ENCODE measurements around the gene COA8.
"Not testable (repeated sequence)": the region's sequence is repeated elsewhere in the genome, so short reads cannot be mapped to it uniquely, and the experiment has no call there.

Gene COA8

GRCh38 chr14:103520657-103521437 is 41.9 kb upstream of the COA8 start:
- peak overlapping the region; percentile 7 to 82 for H3K4me3 ChIP-seq (ENCODE audit: low read depth in 1 of 2, low read length in 2 of 2)
- H3K27ac ChIP-seq (ENCODE audit: low read length), result no peak overlapping the region
- H3K27me3 ChIP-seq (ENCODE audit: low read depth, low read length), result no peaks in the 10 kb centered on the region
- H3K36me3 ChIP-seq (ENCODE audit: control insufficient read depth in 1 of 2, insufficient read depth in 2 of 2, low read length in 2 of 2), result peaks cover 0 to 4% of the 10 kb centered on the region in 2 donors
- peaks cover 6 to 52% of the 10 kb centered on the region in 2 donors for H3K4me1 ChIP-seq (ENCODE audit: control insufficient read depth in 1 of 2, insufficient read depth in 2 of 2, low read length in 2 of 2)
- no peaks in the 10 kb centered on the region for H3K9me3 ChIP-seq (ENCODE audit: control insufficient read depth in 1 of 2, low read length in 2 of 2)

DNA sequence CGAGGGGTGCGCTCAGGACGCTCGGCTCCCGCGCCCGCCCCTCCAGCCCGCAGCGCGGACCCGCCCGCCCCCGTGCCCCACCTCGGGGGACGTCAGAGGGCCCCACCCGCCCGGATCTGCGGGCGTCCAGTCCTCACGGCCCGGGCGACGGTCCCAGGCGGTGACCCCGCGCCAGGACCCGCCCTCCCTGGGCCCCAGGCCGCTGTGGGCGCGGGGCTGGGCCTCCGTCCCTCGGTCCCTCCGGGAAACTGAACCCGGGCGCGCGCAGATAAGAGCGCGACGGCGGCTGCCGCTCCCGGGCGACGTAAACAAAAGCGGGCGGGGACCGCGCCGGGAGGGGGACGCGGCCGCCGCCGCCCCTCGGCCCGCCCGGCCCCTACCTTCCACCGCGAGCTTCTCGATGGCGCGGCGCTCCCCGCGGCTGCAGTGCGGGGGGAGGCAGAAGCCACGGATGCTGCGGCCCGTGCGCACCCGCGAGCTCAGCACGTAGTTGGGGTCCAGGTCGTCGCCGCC is 41.3 kb upstream of the COA8 start:
- H3K36me3 ChIP-seq (ENCODE audit: control insufficient read depth in 1 of 2, insufficient read depth in 2 of 2, low read length in 2 of 2), result peaks cover 0 to 4% of the 10 kb centered on the region in 2 donors
- peak overlapping the region in 1 of 2 donors; percentile 82 for H3K4me3 ChIP-seq (ENCODE audit: low read depth in 1 of 2, low read length in 2 of 2)
- H3K27ac ChIP-seq (ENCODE audit: low read length), result no peak overlapping the region
- no peaks in the 10 kb centered on the region for H3K9me3 ChIP-seq (ENCODE audit: control insufficient read depth in 1 of 2, low read length in 2 of 2)
- no peaks in the 10 kb centered on the region for H3K27me3 ChIP-seq (ENCODE audit: low read depth, low read length)
- peaks cover 6 to 52% of the 10 kb centered on the region in 2 donors for H3K4me1 ChIP-seq (ENCODE audit: control insufficient read depth in 1 of 2, insufficient read depth in 2 of 2, low read length in 2 of 2)

DNA sequence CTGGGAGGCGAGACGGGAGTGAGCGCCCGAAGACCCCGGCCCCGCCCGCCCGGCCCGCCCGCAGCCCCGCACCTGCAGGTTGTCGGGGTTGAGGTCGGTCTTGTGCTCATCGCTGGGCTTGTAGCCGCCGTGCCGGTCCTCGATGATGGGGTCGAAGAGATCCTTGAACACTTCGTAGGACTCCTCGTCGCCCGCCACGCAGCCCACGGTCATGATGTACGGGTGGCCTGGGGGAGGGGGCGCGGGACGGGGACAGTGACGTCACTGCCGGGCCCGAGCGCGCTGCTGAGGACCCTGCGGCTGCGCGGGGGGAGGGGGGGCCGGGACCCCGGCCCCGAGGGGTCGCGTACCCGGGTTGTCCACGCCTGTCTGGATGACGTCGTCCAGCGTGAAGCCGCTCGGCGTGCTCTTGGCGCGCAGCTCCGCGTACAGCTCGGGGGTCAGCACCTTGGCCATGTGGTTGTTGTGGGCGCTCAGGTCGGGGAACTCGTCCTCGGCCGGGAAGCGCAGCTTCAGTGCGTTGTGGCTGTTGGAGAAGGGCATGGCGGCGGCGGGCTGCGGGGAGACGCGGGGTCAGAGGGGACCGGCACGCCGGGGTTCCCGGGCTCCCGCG is 40.7 kb upstream of the COA8 start:
- no peaks in the 10 kb centered on the region for H3K9me3 ChIP-seq (ENCODE audit: control insufficient read depth in 1 of 2, low read length in 2 of 2)
- peaks cover 0 to 4% of the 10 kb centered on the region in 2 donors for H3K36me3 ChIP-seq (ENCODE audit: control insufficient read depth in 1 of 2, insufficient read depth in 2 of 2, low read length in 2 of 2)
- no peaks in the 10 kb centered on the region for H3K27me3 ChIP-seq (ENCODE audit: low read depth, low read length)
- H3K4me1 ChIP-seq (ENCODE audit: control insufficient read depth in 1 of 2, insufficient read depth in 2 of 2, low read length in 2 of 2), result peaks cover 6 to 50% of the 10 kb centered on the region in 2 donors
- H3K4me3 ChIP-seq (ENCODE audit: low read depth in 1 of 2, low read length in 2 of 2), result peak overlapping the region; percentile 46 to 82
- H3K27ac ChIP-seq (ENCODE audit: low read length), result no peak overlapping the region

GRCh38 chr14:103522649-103523574 is 39.8 kb upstream of the COA8 start, which contains the start of gene CKB:
Gene CKB, minus strand, starts transcription at chr14:103522830. Its CDS starts 337 bp downstream, at chr14:103522493.
- H3K27me3 ChIP-seq (ENCODE audit: low read depth, low read length), result no peaks in the 10 kb centered on the region
- peak within 1 kb of the TSS; percentile 46 to 82 for H3K4me3 ChIP-seq (ENCODE audit: low read depth in 1 of 2, low read length in 2 of 2)
- no peak within 1 kb of the TSS for H3K27ac ChIP-seq (ENCODE audit: low read length)
- H3K36me3 ChIP-seq (ENCODE audit: control insufficient read depth in 1 of 2, insufficient read depth in 2 of 2, low read length in 2 of 2), result peaks cover 0 to 4% of the 10 kb centered on the region in 2 donors
- no peaks in the 10 kb centered on the region for H3K9me3 ChIP-seq (ENCODE audit: control insufficient read depth in 1 of 2, low read length in 2 of 2)
- peaks cover 6 to 46% of the 10 kb centered on the region in 2 donors for H3K4me1 ChIP-seq (ENCODE audit: control insufficient read depth in 1 of 2, insufficient read depth in 2 of 2, low read length in 2 of 2)

DNA sequence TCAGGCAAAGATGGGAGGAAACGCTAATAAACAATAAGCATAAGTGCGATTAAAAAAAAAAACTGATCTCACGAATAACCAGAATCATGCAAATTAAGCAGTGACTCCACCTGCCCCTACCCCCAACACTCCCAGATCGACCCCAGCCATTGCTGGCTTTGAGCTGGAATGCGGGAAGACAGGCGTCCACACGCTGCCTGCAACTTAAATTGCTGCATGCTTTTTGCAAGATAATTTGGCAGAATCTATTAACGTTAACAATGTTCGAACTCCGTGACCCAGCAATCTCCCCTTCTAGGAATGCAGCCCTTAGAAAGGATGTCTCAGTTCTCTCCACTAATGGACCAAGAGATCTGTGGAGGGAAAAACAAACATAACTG is 39.2 kb upstream of the COA8 start:
- H3K9me3 ChIP-seq (ENCODE audit: control insufficient read depth in 1 of 2, low read length in 2 of 2), result no peaks in the 10 kb centered on the region
- H3K4me3 ChIP-seq (ENCODE audit: low read depth in 1 of 2, low read length in 2 of 2), result peak overlapping the region in 1 of 2 donors; percentile 65
- peaks cover 4 to 46% of the 10 kb centered on the region in 2 donors for H3K4me1 ChIP-seq (ENCODE audit: control insufficient read depth in 1 of 2, insufficient read depth in 2 of 2, low read length in 2 of 2)
- H3K27ac ChIP-seq (ENCODE audit: low read length), result no peak overlapping the region
- H3K27me3 ChIP-seq (ENCODE audit: low read depth, low read length), result no peaks in the 10 kb centered on the region
- H3K36me3 ChIP-seq (ENCODE audit: control insufficient read depth in 1 of 2, insufficient read depth in 2 of 2, low read length in 2 of 2), result peaks cover 0 to 4% of the 10 kb centered on the region in 2 donors

DNA sequence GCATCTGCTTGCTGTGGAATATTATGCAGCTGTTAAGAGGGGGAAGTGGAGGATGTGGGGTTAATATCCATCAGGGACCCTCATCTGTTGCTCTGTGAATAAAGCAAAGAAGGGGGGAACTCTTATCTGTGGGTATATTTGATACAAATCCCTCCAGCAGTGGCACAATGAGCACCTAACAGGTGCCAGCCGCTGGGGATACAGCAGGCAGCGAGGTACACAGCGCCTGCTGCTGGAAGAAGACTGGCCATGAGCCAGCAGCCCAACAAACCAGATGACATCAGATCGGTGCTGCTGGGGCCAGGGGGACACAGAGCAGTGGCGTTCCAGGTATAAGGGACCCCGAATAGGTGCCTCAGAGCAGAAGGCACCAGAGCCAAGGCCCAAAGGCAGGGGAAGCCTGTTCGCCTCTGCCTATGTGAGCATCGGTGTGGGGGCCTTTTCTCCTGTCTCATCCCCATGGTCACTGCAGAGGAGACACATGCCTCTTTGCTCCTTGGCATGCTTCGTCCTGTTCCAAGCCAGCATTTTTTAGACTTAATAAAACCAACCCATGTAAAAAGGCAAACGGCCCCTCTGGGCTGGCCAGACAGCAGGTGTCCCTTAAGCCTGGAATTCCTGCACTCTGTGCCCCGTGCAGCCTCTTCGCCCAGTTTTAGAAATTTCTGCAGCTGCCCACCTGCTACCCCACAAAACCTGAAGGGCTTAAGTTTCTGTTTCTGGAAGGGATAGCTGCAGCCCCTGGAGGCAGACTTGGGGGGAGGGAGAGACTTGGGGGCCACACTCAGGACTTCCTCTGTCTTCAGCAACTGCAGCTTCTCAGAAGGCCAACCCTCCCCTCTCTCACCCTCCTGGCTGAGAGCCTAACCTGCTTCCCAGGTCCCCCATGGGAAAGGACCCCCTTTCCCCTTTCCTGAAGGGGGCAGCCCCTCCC is 38.5 kb upstream of the COA8 start:
- H3K9me3 ChIP-seq (ENCODE audit: control insufficient read depth in 1 of 2, low read length in 2 of 2), result no peaks in the 10 kb centered on the region
- H3K27ac ChIP-seq (ENCODE audit: low read length), result no peak overlapping the region
- H3K36me3 ChIP-seq (ENCODE audit: control insufficient read depth in 1 of 2, insufficient read depth in 2 of 2, low read length in 2 of 2), result peaks cover 0 to 4% of the 10 kb centered on the region in 2 donors
- H3K4me3 ChIP-seq (ENCODE audit: low read depth in 1 of 2, low read length in 2 of 2), result no peak overlapping the region
- H3K27me3 ChIP-seq (ENCODE audit: low read depth, low read length), result no peaks in the 10 kb centered on the region
- H3K4me1 ChIP-seq (ENCODE audit: control insufficient read depth in 1 of 2, insufficient read depth in 2 of 2, low read length in 2 of 2), result peaks cover 4 to 42% of the 10 kb centered on the region in 2 donors

DNA sequence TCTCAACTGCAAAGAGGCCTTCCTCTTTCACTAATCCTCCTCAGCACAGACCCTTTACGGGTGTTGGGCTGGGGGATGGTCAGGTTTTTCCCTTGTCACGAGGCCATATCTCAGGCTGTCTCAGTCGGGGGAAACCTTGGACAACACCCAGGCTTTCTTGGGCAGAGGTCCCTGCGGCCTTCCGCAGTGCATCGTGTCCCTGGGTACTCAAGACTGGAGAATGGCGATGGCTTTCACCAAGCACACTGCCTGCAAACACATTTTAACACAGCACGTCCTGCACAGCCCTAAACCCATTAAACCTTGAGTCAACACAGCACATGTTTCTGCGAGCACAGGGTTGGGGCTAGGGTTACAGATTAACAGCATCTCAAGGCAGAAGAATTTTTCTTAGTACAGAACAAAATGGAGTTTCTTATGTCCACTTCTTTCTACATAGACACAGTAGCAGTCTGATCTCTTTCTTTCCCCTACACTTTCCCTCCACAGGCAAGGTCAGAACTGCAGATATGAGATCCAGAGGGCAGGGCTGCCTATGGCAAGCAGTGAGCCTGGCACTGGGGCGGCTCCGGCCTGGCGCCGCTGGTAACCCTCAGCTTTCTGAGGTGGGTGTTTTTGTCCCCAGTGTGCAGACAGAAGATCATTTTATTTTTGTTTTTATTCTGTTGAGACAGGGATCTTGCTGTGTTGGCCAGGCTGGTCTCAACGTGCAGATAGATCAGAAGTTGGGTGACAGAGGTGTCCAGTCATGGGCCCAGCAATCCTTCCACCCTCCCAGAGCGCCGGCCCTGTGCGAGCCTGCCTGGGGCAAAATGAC is 37.1 kb upstream of the COA8 start:
- H3K27me3 ChIP-seq (ENCODE audit: low read depth, low read length); H3K4me3 ChIP-seq (ENCODE audit: low read depth in 1 of 2, low read length in 2 of 2); H3K36me3 ChIP-seq (ENCODE audit: control insufficient read depth in 1 of 2, insufficient read depth in 2 of 2, low read length in 2 of 2); H3K9me3 ChIP-seq (ENCODE audit: control insufficient read depth in 1 of 2, low read length in 2 of 2); H3K27ac ChIP-seq (ENCODE audit: low read length): not testable (repeated sequence)
- H3K4me1 ChIP-seq (ENCODE audit: control insufficient read depth in 1 of 2, insufficient read depth in 2 of 2, low read length in 2 of 2), result peaks cover 11 to 42% of the 10 kb centered on the region in 2 donors

DNA sequence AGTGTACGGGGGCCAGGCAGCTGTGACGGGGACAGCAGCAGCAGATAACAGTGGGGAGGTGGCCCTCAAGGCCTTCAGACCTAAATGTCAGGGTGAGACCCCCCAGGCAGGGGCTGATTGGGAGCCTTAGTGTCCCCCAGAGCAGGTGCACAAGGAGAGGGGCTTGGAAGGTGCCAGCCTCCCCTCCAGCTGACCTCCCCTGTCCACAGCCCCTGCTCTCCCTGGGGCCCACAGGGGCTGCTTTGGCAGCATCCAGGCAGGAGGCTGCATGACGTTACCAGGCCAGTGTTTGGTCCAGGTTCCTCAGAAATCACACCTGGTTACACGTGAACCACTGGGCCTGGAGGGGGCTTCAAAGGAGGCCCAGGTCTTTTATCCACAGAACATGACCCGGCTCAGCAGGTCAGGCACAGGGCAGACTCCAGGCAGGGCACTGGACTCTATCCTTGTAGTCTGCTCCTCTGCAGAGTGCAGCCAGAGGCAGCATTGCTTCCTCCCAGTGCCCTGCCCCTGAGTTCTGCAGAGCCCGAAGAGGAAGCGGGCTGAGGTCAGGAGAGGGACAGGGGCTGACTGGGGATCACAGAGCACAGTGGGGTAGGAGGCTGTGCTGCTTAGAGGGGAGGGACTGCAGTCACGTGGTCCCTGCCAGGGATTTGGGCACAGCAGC is 36.4 kb upstream of the COA8 start:
- Histone ChIP-seq H3K4me1 (ENCODE audit: control insufficient read depth in 1 of 2, insufficient read depth in 2 of 2, low read length in 2 of 2) (peaks cover 11 to 47% of the 10 kb centered on the region in 2 donors), H3K36me3 (ENCODE audit: control insufficient read depth in 1 of 2, insufficient read depth in 2 of 2, low read length in 2 of 2) (no peaks in the 10 kb centered on the region), H3K9me3 (ENCODE audit: control insufficient read depth in 1 of 2, low read length in 2 of 2) (no peaks in the 10 kb centered on the region), H3K27ac (ENCODE audit: low read length) (no peak overlapping the region), H3K27me3 (ENCODE audit: low read depth, low read length) (no peaks in the 10 kb centered on the region), H3K4me3 (ENCODE audit: low read depth in 1 of 2, low read length in 2 of 2) (no peak overlapping the region)

DNA sequence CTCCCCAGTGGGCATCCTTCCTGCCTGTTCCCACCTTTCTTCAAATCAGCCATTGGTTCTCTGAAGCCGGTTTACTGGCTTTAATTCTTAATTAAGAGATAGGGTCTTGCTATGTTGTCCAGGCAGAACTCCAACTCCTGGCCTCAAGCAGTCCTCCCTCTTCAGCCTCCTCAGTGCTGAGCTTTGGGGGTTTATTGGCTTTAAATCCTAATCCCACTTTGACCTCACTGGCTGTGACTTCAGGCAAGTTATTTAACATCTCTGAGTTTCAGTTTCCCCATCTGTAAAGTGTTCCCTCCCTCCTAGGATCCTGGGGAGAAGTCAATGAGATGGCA is 35.9 kb upstream of the COA8 start:
- peaks cover 11 to 52% of the 10 kb centered on the region in 2 donors for H3K4me1 ChIP-seq (ENCODE audit: control insufficient read depth in 1 of 2, insufficient read depth in 2 of 2, low read length in 2 of 2)
- H3K27ac ChIP-seq (ENCODE audit: low read length), result no peak overlapping the region
- no peaks in the 10 kb centered on the region for H3K27me3 ChIP-seq (ENCODE audit: low read depth, low read length)

More for the DNA sequence above, 35.9 kb upstream of the COA8 start:
- Histone ChIP-seq H3K36me3 (ENCODE audit: control insufficient read depth in 1 of 2, insufficient read depth in 2 of 2, low read length in 2 of 2) (no peaks in the 10 kb centered on the region), H3K4me3 (ENCODE audit: low read depth in 1 of 2, low read length in 2 of 2) (no peak overlapping the region), H3K9me3 (ENCODE audit: control insufficient read depth in 1 of 2, low read length in 2 of 2) (no peaks in the 10 kb centered on the region)

All from muscle layer of duodenum (tissue), 2 donors.